NCI-H2081 treated with DMSO at 0.1 percent for 48 hours (cell line): ENCODE results near the gene RASSF1.

ENCODE experiments used
- DNase-seq: peaks from one replicate; lab custom pipeline; 2025; lab: John Stamatoyannopoulos, UW

Gene RASSF1

GRCh38 chr3:50299929-50300680 is 40.5 kb downstream of the RASSF1 start:
- DNase-seq = no peak

- DNase-seq = no peak
These were observed 41.1 kb downstream of the RASSF1 start for GRCh38 chr3:50299638-50299928.

- peak; percentile 73 for DNase-seq
These were observed 41.6 kb downstream of the RASSF1 start, which contains the start of the genes HYAL3 and NAA80 for GRCh38 chr3:50298836-50299637. Gene HYAL3, minus strand, starts transcription at chr3:50299405. Its CDS starts 3,803 bp downstream, at chr3:50295602. Gene NAA80, minus strand, starts transcription at chr3:50299405. Its CDS starts 1,942 bp downstream, at chr3:50297463.

- DNase-seq = no peak
These were observed 42.5 kb downstream of the RASSF1 start for GRCh38 chr3:50297896-50298725.

- no peak for DNase-seq
These were observed 43.3 kb downstream of the RASSF1 start for GRCh38 chr3:50297384-50297775.

- DNase-seq = no peak
These were observed 43.8 kb downstream of the RASSF1 start for GRCh38 chr3:50296721-50297383.

GRCh38 chr3:50295553-50296431 is 44.8 kb downstream of the RASSF1 start:
- DNase-seq = no peak

GRCh38 chr3:50294492-50295403 is 45.9 kb downstream of the RASSF1 start:
- no peak for DNase-seq

- DNase-seq = no peak
These were observed 46.5 kb downstream of the RASSF1 start for GRCh38 chr3:50294089-50294488.

GRCh38 chr3:50293079-50293801 is 47.4 kb downstream of the RASSF1 start:
- DNase-seq = no peak

GRCh38 chr3:50292159-50293078 is 48.2 kb downstream of the RASSF1 start, which contains the start of gene IFRD2:
Gene IFRD2, minus strand, starts transcription at chr3:50292429. Its CDS starts 155 bp downstream, at chr3:50292274.
- peak; percentile 72 for DNase-seq

- DNase-seq = no peak
These were observed 50.4 kb downstream of the RASSF1 start for GRCh38 chr3:50290161-50290641.

GRCh38 chr3:50289130-50289529 is 51.5 kb downstream of the RASSF1 start:
- DNase-seq = no peak

- DNase-seq = no peak
These were observed 52.1 kb downstream of the RASSF1 start for GRCh38 chr3:50288387-50289007.

- no peak for DNase-seq
These were observed 53.4 kb downstream of the RASSF1 start for GRCh38 chr3:50287262-50287661.

GRCh38 chr3:50286322-50287227 is 54.1 kb downstream of the RASSF1 start:
- DNase-seq = no peak
